HepG2 (cell line): ENCODE measurements around the gene TPPP2. TPM values are rescaled to one million over a fixed set of nuclear protein-coding genes. Genes with fewer than 3 reads are reported as not detected.

Source experiments
- EZH2 ChIP-seq: conservative IDR thresholded peaks from 2 replicates; pipeline ENCODE4 v1.6.1; 2012; ENCODE audit warnings: mild to moderate bottlenecking, low read depth, low read length, moderate library complexity
- FOXP4 ChIP-seq: sonication (generic); formaldehyde crosslinking; IDR thresholded peaks from 2 replicates; pipeline ENCODE4 v1.4.0; 2020; ENCODE audit warnings: missing genetic modification reagents
- KDM1A ChIP-seq: IDR thresholded peaks from 2 replicates; pipeline ENCODE4 v1.6.1; 2016; ENCODE audit warnings: missing compliant biosample characterization
- KMT2A ChIP-seq: sonication (generic); formaldehyde crosslinking; IDR thresholded peaks from 2 replicates; pipeline ENCODE4 v1.4.0; 2020; ENCODE audit warnings: missing genetic modification reagents
- MTERF4 ChIP-seq: sonication (generic); formaldehyde crosslinking; IDR thresholded peaks from 2 replicates; pipeline ENCODE4 v1.8.0; 2023; ENCODE audit warnings: mild to moderate bottlenecking, missing genetic modification reagents
- NPAS2 ChIP-seq: sonication (generic); formaldehyde crosslinking; IDR thresholded peaks from 2 replicates; pipeline ENCODE4 v1.8.0; 2022; ENCODE audit warnings: mild to moderate bottlenecking, missing genetic modification reagents, borderline replicate concordance
- POGK ChIP-seq: sonication (generic); formaldehyde crosslinking; conservative IDR thresholded peaks from 2 replicates; pipeline ENCODE4 v1.8.0; 2022; ENCODE audit warnings: mild to moderate bottlenecking, moderate library complexity, missing genetic modification reagents
- TFDP2 ChIP-seq: sonication (generic); formaldehyde crosslinking; IDR thresholded peaks from 2 replicates; pipeline ENCODE4 v1.4.0; 2020; ENCODE audit warnings: missing genetic modification reagents
- TRIM24 ChIP-seq: sonication (generic); formaldehyde crosslinking; IDR thresholded peaks from 2 replicates; pipeline ENCODE4 v1.8.0; 2022; ENCODE audit warnings: mild to moderate bottlenecking, missing genetic modification reagents
- ZBTB34 ChIP-seq: sonication (generic); formaldehyde crosslinking; IDR thresholded peaks from 2 replicates; pipeline ENCODE4 v1.8.0; 2022; ENCODE audit warnings: mild to moderate bottlenecking, missing genetic modification reagents
- ZNF431 ChIP-seq: sonication (generic); formaldehyde crosslinking; IDR thresholded peaks from 2 replicates; pipeline ENCODE4 v1.9.0; 2022; ENCODE audit warnings: missing genetic modification reagents, low read depth, mild to moderate bottlenecking, borderline replicate concordance
- ZNF574 ChIP-seq: sonication (generic); formaldehyde crosslinking; IDR thresholded peaks from 2 replicates; pipeline ENCODE4 v1.4.0; 2020; ENCODE audit warnings: missing genetic modification reagents
- ZNF746 ChIP-seq: sonication (generic); formaldehyde crosslinking; IDR thresholded peaks from 2 replicates; pipeline ENCODE4 v1.8.0; 2022; ENCODE audit warnings: mild to moderate bottlenecking, missing genetic modification reagents
- ZNF75D ChIP-seq: sonication (generic); formaldehyde crosslinking; IDR thresholded peaks from 2 replicates; pipeline ENCODE4 v1.8.1; 2023; ENCODE audit warnings: missing genetic modification reagents, mild to moderate bottlenecking, borderline replicate concordance
- ZSCAN21 ChIP-seq: sonication (generic); formaldehyde crosslinking; IDR thresholded peaks from 2 replicates; pipeline ENCODE4 v1.8.0; 2022; ENCODE audit warnings: mild to moderate bottlenecking, missing genetic modification reagents, moderate library complexity, borderline replicate concordance
- polyA plus RNA-seq, 8 experiments: library from polyadenylated mRNA; depleted of rRNA in 3 of 8; stranded (reverse) in 7 of 8; unstranded in 1 of 8; fragments of >200 nt; fragmentation: Illumina TruSeq in 4 of 8; extraction: Trizol in 4 of 8; gene quantifications; 2 replicates each; pipeline versions ENCODE4 v1.2.1 to v1.2.3, GENCODE V29; 2011 to 2016; ENCODE audit warnings: low read depth in 4 of 8, missing spikeins in 1 of 8, mixed read lengths in 1 of 8; ENCODE audit not compliant: insufficient read depth in 1 of 8
- total RNA-seq, 5 experiments: library from RNA; depleted of rRNA; stranded (reverse); fragments of >200 nt; fragmentation: Illumina TruSeq; extraction: Trizol; gene quantifications; 2 replicates each; pipeline ENCODE4 v1.2.3, GENCODE V29; 2016; ENCODE audit warnings: low read depth in 1 of 5

TPPP2 gene
- total and polyA plus RNA-seq, 2 of the 13 experiments (the other 11 are each of a cell fraction or from before 2014, with no cell fraction given) = 0.58 to 4.2 TPM

- TF ChIP-seq ZBTB34 (CRISPR knock-in tag) (0 out of 2 replicates have a peak, but pooled peaks have one; percentile 51), ZSCAN21 (no peak), ZNF746 (CRISPR knock-in tag) (peak; percentile 96; the same call in 1 of the 2 replicates), ZNF75D (CRISPR knock-in tag) (no peak), NPAS2 (CRISPR knock-in tag) (no peak), FOXP4 (CRISPR knock-in tag) (peak; percentile 97), KDM1A (CRISPR knock-in tag) (no peak; the same call in 1 of the 2 replicates), KMT2A (CRISPR knock-in tag) (0 out of 2 replicates have a peak, but pooled peaks have one; percentile 39), EZH2 (no peak), ZNF574 (CRISPR knock-in tag) (peak; percentile 83), POGK (peak; percentile 75; the same call in 1 of the 2 replicates), TFDP2 (CRISPR knock-in tag) (peak; percentile 79), TRIM24 (CRISPR knock-in tag) (no peak), ZNF431 (peak; percentile 59; the same call in 1 of the 2 replicates), MTERF4 (CRISPR knock-in tag) (no peak; the same call in 1 of the 2 replicates)
Observed at GRCh38 chr14:21055432-21056117, 25.6 kb downstream of the TPPP2 start (continued).
